K562 treated with DMSO at 1 percent for 4 hours (cell line): ENCODE results near the gene NR6A1. TPM values are rescaled to one million over a fixed set of nuclear protein-coding genes. Genes with fewer than 3 reads are reported as not detected.

ENCODE experiments used
- total RNA-seq: library from RNA; unstranded; fragments of 300-600 nt; gene quantifications from 2 replicates; pipeline ENCODE4 v1.2.3, GENCODE V29; 2022; ENCODE audit not compliant: insufficient read depth

The NR6A1 gene
- total RNA-seq, result 9.6 and 10.6 TPM in 2 replicates

GRCh38 chr9:124771021-124771866, at the start of gene NR6A1:
Gene NR6A1, minus strand, starts transcription at chr9:124771311.

DNA sequence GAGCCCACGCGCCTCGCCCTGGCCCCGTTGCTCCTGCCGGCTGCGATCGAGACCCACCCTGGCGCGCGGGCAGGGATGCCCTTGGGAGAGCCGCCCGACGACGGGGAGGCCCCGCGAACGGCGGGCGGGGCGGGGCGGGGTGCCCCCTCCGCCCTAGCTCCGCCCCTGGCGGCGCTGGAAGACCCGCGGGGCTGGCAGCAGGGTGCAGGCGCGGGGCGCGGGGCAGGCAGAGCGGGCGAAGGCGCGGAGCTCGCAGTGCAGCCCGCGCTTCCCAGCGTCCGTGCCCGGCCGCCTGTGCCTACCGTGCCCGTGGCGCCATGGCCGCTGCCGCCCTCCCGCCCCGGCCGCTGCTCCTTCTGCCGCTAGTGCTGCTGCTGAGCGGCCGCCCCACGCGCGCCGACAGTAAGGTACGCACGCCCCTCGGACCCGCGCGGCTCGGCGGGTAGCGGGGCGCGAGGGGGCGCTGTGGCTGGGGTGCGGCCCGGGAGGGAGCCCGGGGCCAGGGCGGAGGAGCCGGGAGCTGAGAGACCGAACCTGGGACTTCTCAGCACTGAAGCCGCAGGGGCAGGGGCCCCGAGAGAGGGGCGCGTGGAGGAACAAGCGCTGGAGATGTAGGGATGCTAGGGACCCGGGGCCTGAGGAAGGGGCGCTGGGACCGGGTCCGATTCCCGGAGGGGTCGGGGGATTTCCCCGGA, 6.0 kb upstream of the NR6A1 start, which contains the start of gene OLFML2A:
Gene OLFML2A, plus strand, starts transcription at position 180 of the 695 bp plus-strand sequence. Its CDS starts 138 bp downstream, at position 318.

GRCh38 chr9:124506931-124507879, 263.9 kb downstream of the NR6A1 start, which contains the start of gene NR5A1:
Gene NR5A1, minus strand, starts transcription at chr9:124507399. Its CDS starts 4,004 bp downstream, at chr9:124503395.

Other genes with a start within 250 kb of the NR6A1 start
- not detected in 2 replicates for gene OLFML2A, start 5.8 kb upstream of the NR6A1 start, total RNA-seq
- gene WDR38, start 82.1 kb upstream of the NR6A1 start, total RNA-seq, result not detected in 2 replicates
- 7,022 and 8,280 TPM in 2 replicates for gene RPL35, start 90.6 kb upstream of the NR6A1 start, total RNA-seq
- 46.5 and 57.9 TPM in 2 replicates for gene ARPC5L, start 90.8 kb upstream of the NR6A1 start, total RNA-seq
- gene GOLGA1, start 169.8 kb upstream of the NR6A1 start, total RNA-seq, result 5.5 and 7.4 TPM in 2 replicates